HEK293T (cell line): ENCODE results near the gene LRRC8A.

Source experiments
- CTCF ChIA-PET: fragments of 350-600 bp; formaldehyde crosslinking; extraction: SDS; loops from one replicate; lab custom pipeline; 2021; ENCODE audit warnings: antibody characterized with exemption, inconsistent platforms; lab: Yijun Ruan, JAX
- POLR2A ChIA-PET: fragments of 350-600 bp; formaldehyde crosslinking; extraction: SDS; loops from one replicate; lab custom pipeline; 2020; ENCODE audit warnings: antibody characterized with exemption, inconsistent platforms; lab: Yijun Ruan, JAX
- DNase-seq: peaks from one replicate; pipeline ENCODE4 v3.0.0; 2012; ENCODE audit warnings: mixed read lengths; ENCODE audit errors: extremely low spot score
- ARNT ChIP-seq: fragments of 450-650 bp; IDR thresholded peaks from 2 replicates; pipeline ENCODE4 v1.6.1; 2017; ENCODE audit warnings: mild to moderate bottlenecking
- BHLHE40 ChIP-seq: fragments of 450-650 bp; IDR thresholded peaks from 2 replicates; pipeline ENCODE4 v1.6.1; 2016; ENCODE audit warnings: mild to moderate bottlenecking, moderate library complexity, borderline replicate concordance
- CTBP1 ChIP-seq: fragments of 450-650 bp; IDR thresholded peaks from 2 replicates; pipeline ENCODE4 v1.6.1; 2016; ENCODE audit warnings: borderline replicate concordance
- ELF4 ChIP-seq: fragments of 450-650 bp; IDR thresholded peaks from 2 replicates; pipeline ENCODE4 v1.6.1; 2017; ENCODE audit warnings: antibody characterized with exemption
- FOXA1 ChIP-seq: fragments of 450-650 bp; IDR thresholded peaks from 2 replicates; pipeline ENCODE4 v1.6.1; 2016; ENCODE audit warnings: mild to moderate bottlenecking
- FOXK2 ChIP-seq: fragments of 450-650 bp; IDR thresholded peaks from 2 replicates; pipeline ENCODE4 v1.6.1; 2016; ENCODE audit warnings: mild to moderate bottlenecking
- FOXM1 ChIP-seq: fragments of 450-650 bp; IDR thresholded peaks from 2 replicates; pipeline ENCODE4 v1.6.1; 2017; ENCODE audit warnings: mild to moderate bottlenecking, borderline replicate concordance
- HDGF ChIP-seq: fragments of 450-650 bp; IDR thresholded peaks from 2 replicates; pipeline ENCODE4 v1.6.1; 2017; ENCODE audit warnings: antibody characterized with exemption, borderline replicate concordance
- L3MBTL2 ChIP-seq: fragments of 450-650 bp; conservative IDR thresholded peaks from 2 replicates; pipeline ENCODE4 v1.6.1; 2016; ENCODE audit warnings: mild to moderate bottlenecking
- LEF1 ChIP-seq: fragments of 450-650 bp; IDR thresholded peaks from 2 replicates; pipeline ENCODE4 v1.6.1; 2017; ENCODE audit warnings: mild to moderate bottlenecking, borderline replicate concordance
- NFRKB ChIP-seq: fragments of 450-650 bp; IDR thresholded peaks from 2 replicates; pipeline ENCODE4 v1.6.1; 2016; ENCODE audit warnings: mild to moderate bottlenecking, moderate library complexity
- PKNOX1 ChIP-seq: fragments of 450-650 bp; IDR thresholded peaks from 2 replicates; pipeline ENCODE4 v1.6.1; 2016
- SP1 ChIP-seq: fragments of 450-650 bp; IDR thresholded peaks from 2 replicates; pipeline ENCODE4 v1.6.1; 2017
- SUZ12 ChIP-seq: fragments of 450-650 bp; IDR thresholded peaks from 2 replicates; pipeline ENCODE4 v1.6.1; 2016; ENCODE audit warnings: mild to moderate bottlenecking
- TARDBP ChIP-seq: fragments of 450-650 bp; IDR thresholded peaks from 2 replicates; pipeline ENCODE4 v1.6.1; 2016
- ZNF384 ChIP-seq: fragments of 450-650 bp; IDR thresholded peaks from 2 replicates; pipeline ENCODE4 v1.6.1; 2016

The LRRC8A gene

DNA sequence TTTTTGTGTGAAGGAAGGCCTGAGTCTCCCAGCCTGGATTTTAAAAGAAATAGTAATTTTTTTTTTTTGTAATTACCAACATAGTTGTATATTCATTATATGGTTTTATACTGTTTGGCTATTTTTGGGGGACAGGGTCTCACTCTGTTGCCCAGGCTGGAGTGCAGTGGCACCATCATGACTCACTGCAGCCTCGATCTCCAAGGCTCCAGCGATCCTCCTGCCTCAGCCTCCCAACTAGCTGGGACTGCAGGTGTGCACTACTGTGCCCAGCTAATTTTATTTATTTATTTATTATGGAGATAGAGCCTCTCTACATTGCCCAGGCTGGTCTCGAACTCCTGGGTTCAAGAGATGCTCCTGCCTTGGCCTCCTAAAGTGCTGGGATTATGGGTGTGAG is 5.1 kb downstream of the LRRC8A start:
- DNase-seq, result no peak
- ChIA-PET CTCF (no interaction called here), POLR2A (no interaction called here)
- no peak for TF ChIP-seq FOXM1
- TF ChIP-seq FOXA1, result no peak
- no peak for TF ChIP-seq ARNT
- TF ChIP-seq L3MBTL2, result no peak
- TF ChIP-seq TARDBP, result no peak
- TF ChIP-seq NFRKB, result no peak
- no peak for TF ChIP-seq ELF4
- TF ChIP-seq ZNF384, result no peak
- TF ChIP-seq CTBP1, result no peak
- TF ChIP-seq FOXK2, result no peak
- TF ChIP-seq LEF1, result no peak
- no peak for TF ChIP-seq BHLHE40
- no peak for TF ChIP-seq PKNOX1
- no peak for TF ChIP-seq HDGF
- TF ChIP-seq SUZ12, result no peak

DNA sequence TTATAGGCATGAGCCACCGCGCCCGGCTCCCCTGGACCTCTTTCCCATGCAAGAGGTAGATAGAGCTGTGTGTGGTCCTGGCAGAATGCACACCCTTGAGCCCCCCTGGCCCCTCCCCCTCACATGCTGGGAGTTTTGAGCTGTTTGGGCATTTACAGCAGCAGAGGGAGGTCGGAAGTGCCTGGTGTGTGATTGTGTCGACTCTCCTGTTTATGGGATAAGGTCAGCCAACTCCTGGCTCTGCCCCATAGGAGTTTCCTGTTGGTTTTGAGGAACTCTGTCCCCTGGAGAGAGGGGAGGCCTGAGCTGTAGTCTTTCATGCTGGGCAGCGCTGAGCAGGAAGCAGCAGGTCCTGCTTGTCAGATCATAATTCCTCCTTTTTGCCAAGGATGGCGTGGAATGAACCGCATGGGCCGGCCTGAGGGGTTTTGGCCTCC is 6.0 kb downstream of the LRRC8A start:
- no peak for DNase-seq
- ChIA-PET POLR2A (no interaction called here), CTCF (interaction anchor here (1.0 kb wide), 1 partner anchor 10 kb away, joined by 4 read pairs; no protein-coding TSS in a partner anchor)
- TF ChIP-seq ARNT, result no peak
- TF ChIP-seq FOXM1, result no peak
- no peak for TF ChIP-seq SP1
- no peak for TF ChIP-seq PKNOX1
- TF ChIP-seq SUZ12, result no peak
- no peak for TF ChIP-seq ELF4
- no peak for TF ChIP-seq BHLHE40
- TF ChIP-seq CTBP1, result no peak
- TF ChIP-seq LEF1, result no peak
- no peak for TF ChIP-seq HDGF

DNA sequence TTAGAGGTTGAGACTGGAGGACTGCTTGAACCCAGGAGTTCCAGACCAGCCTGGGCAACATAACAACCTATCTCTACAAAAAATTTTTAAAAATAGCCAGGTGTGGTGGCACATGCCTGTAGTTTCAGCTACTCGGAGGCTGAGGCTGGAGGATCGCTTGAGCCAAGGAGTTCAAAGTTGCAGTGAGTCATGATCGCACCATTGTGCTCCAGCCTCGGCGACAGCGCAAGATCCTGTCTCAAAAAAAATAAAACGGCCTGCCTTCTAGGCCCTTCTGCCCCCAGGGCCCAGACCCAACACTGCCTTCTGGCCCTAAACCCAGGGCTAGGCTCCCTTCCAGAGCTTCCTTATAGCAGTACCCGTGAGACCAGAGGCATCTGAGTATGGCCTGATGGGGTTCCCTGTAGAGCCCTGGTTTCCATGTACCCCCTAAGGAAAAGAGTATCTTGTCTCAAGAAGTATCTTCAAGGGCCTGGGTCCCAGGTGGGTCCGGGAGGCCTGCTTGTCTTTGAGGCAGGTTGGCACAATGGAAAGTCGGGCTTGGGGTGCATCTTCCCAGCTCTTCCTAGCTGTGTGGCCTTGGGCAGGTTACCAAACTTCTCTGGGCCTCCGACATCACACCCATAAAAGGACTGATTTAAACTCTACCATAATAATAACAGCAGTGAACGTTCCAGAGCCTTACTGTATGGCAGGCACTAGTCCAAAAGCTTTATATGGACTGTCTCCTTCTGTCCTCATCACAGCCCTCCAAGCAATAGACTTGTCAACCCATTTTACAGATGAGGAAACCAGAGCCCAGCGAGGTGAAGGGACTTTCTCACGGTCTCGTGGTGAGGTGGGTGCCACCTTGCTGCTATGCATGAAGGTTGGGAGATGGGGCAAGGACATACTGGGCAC is 9.6 kb downstream of the LRRC8A start:
- DNase-seq, result no peak
- CTCF ChIA-PET, result interaction anchor here (1.7 kb wide), 1 partner anchor 37 kb away, joined by 4 read pairs; no protein-coding TSS in a partner anchor
- TF ChIP-seq PKNOX1, result no peak
- TF ChIP-seq FOXA1, result no peak
- TF ChIP-seq FOXM1, result no peak
- no peak for TF ChIP-seq ARNT
- TF ChIP-seq SP1, result no peak
- TF ChIP-seq CTBP1, result no peak
- TF ChIP-seq SUZ12, result no peak
- TF ChIP-seq FOXK2, result no peak
- no peak for TF ChIP-seq TARDBP
- no peak for TF ChIP-seq NFRKB
- TF ChIP-seq BHLHE40, result no peak
- TF ChIP-seq LEF1, result no peak
- TF ChIP-seq HDGF, result no peak
- no peak for TF ChIP-seq L3MBTL2
- POLR2A ChIA-PET, result no interaction called here

GRCh38 chr9:128892221-128892921 is 10.4 kb downstream of the LRRC8A start:
- DNase-seq, result no peak
- TF ChIP-seq TARDBP (no peak), PKNOX1 (no peak), FOXK2 (no peak), SP1 (no peak)
- ChIA-PET POLR2A (no interaction called here), CTCF (no interaction called here)

DNA sequence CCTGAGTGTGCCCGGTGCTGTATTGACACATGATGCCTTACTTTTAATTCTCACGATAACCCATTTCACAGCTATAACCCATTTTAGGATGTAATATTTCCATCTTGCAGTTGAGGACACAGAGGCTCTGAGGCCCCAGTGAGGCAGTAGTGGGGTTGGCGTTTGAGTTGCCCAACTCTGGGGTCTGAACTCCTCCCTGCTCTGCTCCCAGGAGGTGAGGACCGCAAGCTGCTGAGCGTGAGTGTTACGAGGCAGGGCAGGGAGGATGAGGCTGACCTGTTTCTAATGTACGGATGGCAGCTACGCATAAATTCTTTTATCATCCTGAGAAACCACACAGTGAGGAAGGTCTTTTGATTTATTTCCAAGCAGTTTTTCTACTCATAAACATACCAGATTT is 11.4 kb downstream of the LRRC8A start:
- ChIA-PET POLR2A (no interaction called here), CTCF (no interaction called here)

More for the DNA sequence above, 11.4 kb downstream of the LRRC8A start:
- DNase-seq, result no peak
- no peak for TF ChIP-seq FOXA1
- TF ChIP-seq CTBP1, result no peak
- TF ChIP-seq HDGF, result no peak
- TF ChIP-seq NFRKB, result no peak
- TF ChIP-seq ELF4, result no peak
- TF ChIP-seq SP1, result no peak
- no peak for TF ChIP-seq TARDBP
- no peak for TF ChIP-seq SUZ12
- no peak for TF ChIP-seq PKNOX1
